Dendritic cell treated with granulocyte-macrophage colony-stimulating factor and Interleukin-4, amounts not matched to agents 40 ng/mL and 50 ng/mL, for 4 days (primary cell): ENCODE data around the gene DEFB119.
"Not testable (repeated sequence)": the region's sequence is repeated elsewhere in the genome, so short reads cannot be mapped to it uniquely, and the experiment has no call there.

Experiments used
- H3K27ac Mint-ChIP-seq: one replicate; pipeline ENCODE4 v1.8.0; 2022; ENCODE audit warnings: mild to moderate bottlenecking, mixed read lengths
- H3K27me3 Mint-ChIP-seq: one replicate; pipeline ENCODE4 v1.8.0; 2022; ENCODE audit warnings: mild to moderate bottlenecking, mixed read lengths
- H3K36me3 Mint-ChIP-seq: one replicate; pipeline ENCODE4 v1.8.0; 2022; ENCODE audit warnings: low read depth, mixed read lengths
- H3K4me1 Mint-ChIP-seq: one replicate; pipeline ENCODE4 v1.8.0; 2022; ENCODE audit warnings: low read depth, mixed read lengths
- H3K4me3 Mint-ChIP-seq: one replicate; pipeline ENCODE4 v1.8.0; 2022; ENCODE audit warnings: mild to moderate bottlenecking, moderate library complexity, mixed read lengths
- H3K9me3 Mint-ChIP-seq: one replicate; pipeline ENCODE4 v1.8.0; 2022; ENCODE audit warnings: mixed read lengths
- intact Hi-C: fragments of 100-400 bp; cut with micrococcal nuclease; formaldehyde crosslinking; loops from one replicate; pipeline ENCODE4 v1.15.0; 2022

Gene DEFB119

GRCh38 chr20:31390490-31390889, at the start of gene DEFB119:
Gene DEFB119 (minus strand): TSS chr20:31390590. CDS start chr20:31390483, 107 bp downstream.
- Mint-ChIP-seq H3K36me3 (no peaks in the 10 kb centered on the region), H3K4me3 (no peak within 1 kb of the TSS)

GRCh38 chr20:31430568-31431115, 40.3 kb upstream of the DEFB119 start:
- Mint-ChIP-seq H3K27me3 (peaks cover 5% of the 10 kb centered on the region), H3K4me1 (no peaks in the 10 kb centered on the region), H3K27ac (no peak overlapping the region), H3K9me3 (no peaks in the 10 kb centered on the region), H3K4me3 (no peak overlapping the region), H3K36me3 (no peaks in the 10 kb centered on the region)
- intact Hi-C loops, result no loop called here

More at GRCh38 chr20:31390490-31390889, at the start of gene DEFB119:
- Mint-ChIP-seq H3K27me3 (no peaks in the 10 kb centered on the region), H3K4me1 (no peaks in the 10 kb centered on the region), H3K27ac (no peak within 1 kb of the TSS), H3K9me3 (no peaks in the 10 kb centered on the region)
- intact Hi-C loops, result no loop called here

- intact Hi-C loops, H3K27ac Mint-ChIP-seq, H3K4me1 Mint-ChIP-seq, H3K36me3 Mint-ChIP-seq, H3K9me3 Mint-ChIP-seq, H3K27me3 Mint-ChIP-seq, H3K4me3 Mint-ChIP-seq: not testable (repeated sequence)
These were observed 37.2 kb upstream of the DEFB119 start for GRCh38 chr20:31427576-31427975.

- H3K27ac Mint-ChIP-seq, H3K9me3 Mint-ChIP-seq, intact Hi-C loops, H3K27me3 Mint-ChIP-seq, H3K4me3 Mint-ChIP-seq, H3K4me1 Mint-ChIP-seq, H3K36me3 Mint-ChIP-seq: not testable (repeated sequence)
These were observed 36.6 kb upstream of the DEFB119 start for GRCh38 chr20:31426891-31427551.

GRCh38 chr20:31425797-31426196, 35.4 kb upstream of the DEFB119 start:
- intact Hi-C loops, result no loop called here
- no peaks in the 10 kb centered on the region for H3K9me3 Mint-ChIP-seq
- no peak overlapping the region for H3K27ac Mint-ChIP-seq
- no peaks in the 10 kb centered on the region for H3K4me1 Mint-ChIP-seq
- no peak overlapping the region for H3K4me3 Mint-ChIP-seq
- no peaks in the 10 kb centered on the region for H3K36me3 Mint-ChIP-seq
- peaks cover 5% of the 10 kb centered on the region for H3K27me3 Mint-ChIP-seq

- Mint-ChIP-seq H3K27me3 (peaks cover 8% of the 10 kb centered on the region), H3K36me3 (no peaks in the 10 kb centered on the region), H3K9me3 (no peaks in the 10 kb centered on the region), H3K4me1 (no peaks in the 10 kb centered on the region), H3K27ac (no peak overlapping the region), H3K4me3 (no peak overlapping the region)
- intact Hi-C loops, result no loop called here
These were observed 27.9 kb upstream of the DEFB119 start for GRCh38 chr20:31418307-31418706.

- Mint-ChIP-seq H3K27ac (no peak overlapping the region), H3K9me3 (no peaks in the 10 kb centered on the region), H3K27me3 (peaks cover 5% of the 10 kb centered on the region), H3K4me1 (no peaks in the 10 kb centered on the region), H3K36me3 (no peaks in the 10 kb centered on the region), H3K4me3 (no peak overlapping the region)
- intact Hi-C loops, result no loop called here
These were observed 25.3 kb upstream of the DEFB119 start for GRCh38 chr20:31415653-31416052.

- Mint-ChIP-seq H3K4me3 (no peak overlapping the region), H3K9me3 (no peaks in the 10 kb centered on the region), H3K36me3 (no peaks in the 10 kb centered on the region), H3K27ac (no peak overlapping the region), H3K27me3 (peaks cover 3% of the 10 kb centered on the region), H3K4me1 (no peaks in the 10 kb centered on the region)
- intact Hi-C loops, result no loop called here
These were observed 24.0 kb upstream of the DEFB119 start for GRCh38 chr20:31414381-31414780.

- Mint-ChIP-seq H3K27me3 (peaks cover 3% of the 10 kb centered on the region), H3K4me3 (no peak overlapping the region), H3K4me1 (no peaks in the 10 kb centered on the region), H3K27ac (no peak overlapping the region), H3K36me3 (no peaks in the 10 kb centered on the region), H3K9me3 (no peaks in the 10 kb centered on the region)
- intact Hi-C loops, result no loop called here
These were observed 19.6 kb upstream of the DEFB119 start for GRCh38 chr20:31410011-31410410.

GRCh38 chr20:31406115-31406514, 15.7 kb upstream of the DEFB119 start, which contains the start of gene DEFB121:
Gene DEFB121 (minus strand): TSS chr20:31406215. CDS start chr20:31406152, 63 bp downstream.
- intact Hi-C loops, result no loop called here
- H3K27me3 Mint-ChIP-seq, result no peaks in the 10 kb centered on the region
- no peaks in the 10 kb centered on the region for H3K9me3 Mint-ChIP-seq
- no peaks in the 10 kb centered on the region for H3K4me1 Mint-ChIP-seq
- no peak within 1 kb of the TSS for H3K4me3 Mint-ChIP-seq
- no peaks in the 10 kb centered on the region for H3K36me3 Mint-ChIP-seq
- no peak within 1 kb of the TSS for H3K27ac Mint-ChIP-seq

GRCh38 chr20:31403886-31404285, 13.5 kb upstream of the DEFB119 start:
- H3K4me1 Mint-ChIP-seq, result no peaks in the 10 kb centered on the region
- intact Hi-C loops, result no loop called here
- H3K9me3 Mint-ChIP-seq, result no peaks in the 10 kb centered on the region
- no peak overlapping the region for H3K4me3 Mint-ChIP-seq
- H3K27me3 Mint-ChIP-seq, result no peaks in the 10 kb centered on the region
- no peak overlapping the region for H3K27ac Mint-ChIP-seq
- no peaks in the 10 kb centered on the region for H3K36me3 Mint-ChIP-seq

GRCh38 chr20:31394900-31395299, 4.5 kb upstream of the DEFB119 start:
- Mint-ChIP-seq H3K4me3 (no peak overlapping the region), H3K4me1 (no peaks in the 10 kb centered on the region), H3K9me3 (no peaks in the 10 kb centered on the region), H3K27ac (no peak overlapping the region), H3K27me3 (peaks cover 2% of the 10 kb centered on the region), H3K36me3 (no peaks in the 10 kb centered on the region)
- intact Hi-C loops, result no loop called here

- no peak overlapping the region for H3K27ac Mint-ChIP-seq
- H3K4me1 Mint-ChIP-seq, result no peaks in the 10 kb centered on the region
- H3K36me3 Mint-ChIP-seq, result no peaks in the 10 kb centered on the region
- peaks cover 2% of the 10 kb centered on the region for H3K27me3 Mint-ChIP-seq
- intact Hi-C loops, result no loop called here
- no peak overlapping the region for H3K4me3 Mint-ChIP-seq
- H3K9me3 Mint-ChIP-seq, result no peaks in the 10 kb centered on the region
These were observed 2.4 kb upstream of the DEFB119 start for GRCh38 chr20:31392836-31393235.

- no peaks in the 10 kb centered on the region for H3K36me3 Mint-ChIP-seq
- peaks cover 15% of the 10 kb centered on the region for H3K9me3 Mint-ChIP-seq
- no peaks in the 10 kb centered on the region for H3K4me1 Mint-ChIP-seq
- H3K27me3 Mint-ChIP-seq, result no peaks in the 10 kb centered on the region
- no peak overlapping the region for H3K4me3 Mint-ChIP-seq
- intact Hi-C loops, result no loop called here
- H3K27ac Mint-ChIP-seq, result no peak overlapping the region
These were observed 16.0 kb downstream of the DEFB119 start for GRCh38 chr20:31374346-31374745.

GRCh38 chr20:31368301-31368700, 22.1 kb downstream of the DEFB119 start, which contains the start of gene DEFB118:
Gene DEFB118 (plus strand): TSS chr20:31368601. CDS start chr20:31368651, 50 bp downstream.
- H3K9me3 Mint-ChIP-seq, result no peaks in the 10 kb centered on the region
- H3K4me3 Mint-ChIP-seq, result no peak within 1 kb of the TSS

More at GRCh38 chr20:31368301-31368700, 22.1 kb downstream of the DEFB119 start, which contains the start of gene DEFB118:
- Mint-ChIP-seq H3K27ac (no peak within 1 kb of the TSS), H3K4me1 (no peaks in the 10 kb centered on the region), H3K27me3 (no peaks in the 10 kb centered on the region), H3K36me3 (no peaks in the 10 kb centered on the region)
- intact Hi-C loops, result no loop called here
